Neural cell (in vitro differentiated cells): ENCODE data around the gene EMILIN3. TPM values are rescaled to one million over a fixed set of nuclear protein-coding genes. Genes with fewer than 3 reads are reported as not detected.

Source experiments
- H2AFZ ChIP-seq: fragments of 200-600, 300-800 bp; sonication (generic), shearing (Covaris generic); 2 replicates; pipeline ENCODE4 v1.6.0; 2014; ENCODE audit warnings: low read depth, mild to moderate bottlenecking, antibody characterized with exemption, low read length, moderate library complexity
- H3F3A ChIP-seq: fragments of 200-600 bp; shearing (Covaris generic); 2 replicates; pipeline ENCODE4 v1.6.1; 2016; ENCODE audit warnings: mild to moderate bottlenecking, moderate library complexity, mixed read lengths, antibody characterized with exemption, low read length; ENCODE audit not compliant: insufficient read depth, poor library complexity, severe bottlenecking
- H3K27ac ChIP-seq: fragments of 200-600, 300-800 bp; sonication (generic), shearing (Covaris generic); 2 replicates; pipeline ENCODE4 v1.5.1; 2014; ENCODE audit warnings: mild to moderate bottlenecking, low read length, moderate library complexity
- H3K27me3 ChIP-seq: fragments of 300-800, 200-600 bp; sonication (generic), shearing (Covaris generic); 2 replicates; pipeline ENCODE4 v1.6.0; 2014; ENCODE audit warnings: mild to moderate bottlenecking, low read depth, low read length, moderate library complexity; ENCODE audit not compliant: insufficient read depth
- H3K36me3 ChIP-seq: fragments of 300-800, 200-600 bp; sonication (generic), shearing (Covaris generic); 2 replicates; pipeline ENCODE4 v1.5.1; 2014; ENCODE audit warnings: mild to moderate bottlenecking, antibody characterized with exemption, low read length, moderate library complexity; ENCODE audit not compliant: insufficient read depth
- H3K4me2 ChIP-seq: fragments of 300-800, 200-600 bp; sonication (generic), shearing (Covaris generic); 2 replicates; pipeline ENCODE4 v1.6.0; 2014; ENCODE audit warnings: mild to moderate bottlenecking, low read length
- H3K4me3 ChIP-seq: fragments of 300-800, 200-600 bp; sonication (generic), shearing (Covaris generic); 2 replicates; pipeline ENCODE4 v1.5.1; 2014; ENCODE audit warnings: mild to moderate bottlenecking, low read length, moderate library complexity
- H3K79me2 ChIP-seq: fragments of 200-600 bp; shearing (Covaris generic); replicated peaks from 2 replicates; pipeline ENCODE4 v1.6.0; 2014; ENCODE audit warnings: mild to moderate bottlenecking, low read length, moderate library complexity; ENCODE audit not compliant: insufficient read depth
- H3K9ac ChIP-seq: fragments of 300-800, 200-600 bp; sonication (generic), shearing (Covaris generic); 2 replicates; pipeline ENCODE4 v1.6.1; 2016; ENCODE audit warnings: mild to moderate bottlenecking, low read length, mixed read lengths
- H3K9me2 ChIP-seq: fragments of 200-600 bp; shearing (Covaris generic); 2 replicates; pipeline ENCODE4 v1.6.1; 2016; ENCODE audit warnings: mild to moderate bottlenecking, low read length, mixed read lengths; ENCODE audit not compliant: insufficient read depth
- H3K9me3 ChIP-seq: fragments of 200-600, 300-800 bp; sonication (generic), shearing (Covaris generic); 2 replicates; pipeline ENCODE4 v1.6.1; 2016; ENCODE audit warnings: mild to moderate bottlenecking, mixed run types, low read length, moderate library complexity, mixed read lengths
- H4K20me1 ChIP-seq: fragments of 200-600 bp; shearing (Covaris generic); 2 replicates; pipeline ENCODE4 v1.6.1; 2016; ENCODE audit warnings: mild to moderate bottlenecking, mixed run types; ENCODE audit not compliant: insufficient read depth
- CTCF ChIP-seq: fragments of 450-650 bp; IDR thresholded peaks from 2 replicates; pipeline ENCODE4 v1.5.1; 2014; ENCODE audit warnings: antibody characterized with exemption, mild to moderate bottlenecking, moderate library complexity; ENCODE audit not compliant: poor library complexity, severe bottlenecking
- EP300 ChIP-seq: fragments of 450-650 bp; conservative IDR thresholded peaks from 2 replicates; pipeline ENCODE4 v1.6.1; 2014; ENCODE audit warnings: antibody characterized with exemption, mild to moderate bottlenecking, moderate library complexity; ENCODE audit not compliant: poor library complexity, severe bottlenecking
- EZH2 ChIP-seq: fragments of 200-600, 300-800 bp; shearing (Covaris generic), sonication (generic); IDR thresholded peaks from 2 replicates; pipeline ENCODE4 v1.6.1; 2014; ENCODE audit warnings: antibody characterized with exemption, low read length, borderline replicate concordance, mild to moderate bottlenecking; ENCODE audit not compliant: insufficient read depth, poor library complexity, severe bottlenecking
- MXI1 ChIP-seq: fragments of 450-650 bp; conservative IDR thresholded peaks from 2 replicates; pipeline ENCODE4 v1.6.1; 2014; ENCODE audit warnings: antibody characterized with exemption, mild to moderate bottlenecking; ENCODE audit not compliant: poor library complexity, severe bottlenecking
- POLR2AphosphoS5 ChIP-seq: IDR thresholded peaks from 2 replicates; pipeline ENCODE4 v1.6.1; 2012
- RAD21 ChIP-seq: fragments of 450-650 bp; conservative IDR thresholded peaks from 2 replicates; pipeline ENCODE4 v1.6.1; 2014; ENCODE audit warnings: antibody characterized with exemption, mild to moderate bottlenecking, moderate library complexity
- REST ChIP-seq: IDR thresholded peaks from 2 replicates; pipeline ENCODE4 v1.6.1; 2012; ENCODE audit warnings: borderline replicate concordance
- SMC3 ChIP-seq: fragments of 450-650 bp; conservative IDR thresholded peaks from 2 replicates; pipeline ENCODE4 v1.6.1; 2014; ENCODE audit warnings: antibody characterized with exemption, mild to moderate bottlenecking, moderate library complexity; ENCODE audit not compliant: poor library complexity
- TAF1 ChIP-seq: IDR thresholded peaks from 2 replicates; pipeline ENCODE4 v1.6.1; 2012; ENCODE audit warnings: low read depth
- polyA plus RNA-seq: library from polyadenylated mRNA; depleted of rRNA; stranded (reverse); fragments of >200 nt; gene quantifications from 2 replicates; pipeline ENCODE4 v1.2.3, GENCODE V29; 2014

Gene EMILIN3
- polyA plus RNA-seq, 1 donor from 2014 or later: 0.30 TPM

GRCh38 chr20:41357424-41358163 is 9.0 kb downstream of the EMILIN3 start:
- H3K4me3 ChIP-seq: no peak overlapping the region
- TF ChIP-seq REST: no peak
- no peak for TF ChIP-seq EZH2
- TF ChIP-seq SMC3: no peak
- TF ChIP-seq POLR2AphosphoS5: no peak
- no peak for TF ChIP-seq EP300
- no peak for TF ChIP-seq CTCF
- TF ChIP-seq MXI1: no peak
- no peak for TF ChIP-seq TAF1
- no peak for TF ChIP-seq RAD21
- H3K9me3 ChIP-seq: no peaks in the 10 kb centered on the region
- H3K79me2 ChIP-seq: no peaks in the 10 kb centered on the region
- no peaks in the 10 kb centered on the region for H4K20me1 ChIP-seq
- no peaks in the 10 kb centered on the region for H3F3A ChIP-seq
- no peaks in the 10 kb centered on the region for H3K9me2 ChIP-seq
- no peak overlapping the region for H2AFZ ChIP-seq
- no peaks in the 10 kb centered on the region for H3K27me3 ChIP-seq
- no peak overlapping the region for H3K9ac ChIP-seq
- H3K36me3 ChIP-seq: no peaks in the 10 kb centered on the region
- H3K27ac ChIP-seq: no peak overlapping the region
- H3K4me2 ChIP-seq: no peak overlapping the region

- no peaks in the 10 kb centered on the region for H3K9me2 ChIP-seq
- no peak for TF ChIP-seq MXI1
- no peak for TF ChIP-seq REST
- TF ChIP-seq RAD21: no peak
- no peak for TF ChIP-seq CTCF
- TF ChIP-seq EP300: no peak
- TF ChIP-seq POLR2AphosphoS5: no peak
- no peak for TF ChIP-seq SMC3
- H3K27me3 ChIP-seq: no peaks in the 10 kb centered on the region
- H3K79me2 ChIP-seq: no peaks in the 10 kb centered on the region
- no peak overlapping the region for H2AFZ ChIP-seq
- H3K27ac ChIP-seq: no peak overlapping the region
- H3K9me3 ChIP-seq: no peaks in the 10 kb centered on the region
- no peaks in the 10 kb centered on the region for H3K36me3 ChIP-seq
- H3K4me2 ChIP-seq: no peak overlapping the region
- H3K9ac ChIP-seq: no peak overlapping the region
- H4K20me1 ChIP-seq: no peaks in the 10 kb centered on the region
- H3K4me3 ChIP-seq: no peak overlapping the region
- no peaks in the 10 kb centered on the region for H3F3A ChIP-seq
Observed at GRCh38 chr20:41356951-41357350, 9.7 kb downstream of the EMILIN3 start.
